Testis (tissue), 3 donors: Measurements from ENCODE around the gene DBP. TPM values are rescaled to one million over a fixed set of nuclear protein-coding genes. Genes with fewer than 3 reads are reported as not detected.
"Not testable (repeated sequence)": the region's sequence is repeated elsewhere in the genome, so short reads cannot be mapped to it uniquely, and the experiment has no call there.

ENCODE experiments used
- DNase-seq: peaks from one replicate; pipeline ENCODE4 v3.0.0-alpha.2; 2019
- H3K27ac ChIP-seq, 2 donors: fragments of 200-600 bp; sonication (generic); one replicate each; pipeline ENCODE4 v1.5.1; 2019
- H3K27me3 ChIP-seq: fragments of 200-600 bp; sonication (generic); one replicate; pipeline ENCODE4 v1.5.1; 2019
- H3K36me3 ChIP-seq: fragments of 200-600 bp; sonication (generic); one replicate; pipeline ENCODE4 v1.5.1; 2017; ENCODE audit warnings: low read depth; ENCODE audit errors: missing control alignments
- H3K4me1 ChIP-seq: fragments of 200-600 bp; sonication (generic); one replicate; pipeline ENCODE4 v1.5.1; 2019
- H3K4me3 ChIP-seq, 2 donors: fragments of 200-600 bp; sonication (generic); one replicate each; pipeline ENCODE4 v1.5.1; 2017 to 2019
- H3K9me3 ChIP-seq: fragments of 200-600 bp; sonication (generic); one replicate; pipeline ENCODE4 v1.5.1; 2017
- POLR2A ChIP-seq: fragments of 450-650 bp; IDR thresholded peaks from one replicate; pipeline ENCODE4 v1.6.1; 2017; ENCODE audit warnings: antibody characterized with exemption, mild to moderate bottlenecking, moderate library complexity
- WGBS, 2 donors: methylation state at CpG; one replicate each; pipeline ENCODE4 v1.1.5; 2018; 5-methylcytosine and 5-hydroxymethylcytosine counted together
- intact Hi-C: fragments of 100-400 bp; cut with DNase I; formaldehyde crosslinking; loops from one replicate; pipeline ENCODE4 v1.15.1; 2023; ENCODE audit warnings: low total_unique reads
- polyA plus RNA-seq: library from polyadenylated mRNA; stranded (reverse); fragments of 350-450 nt; fragmentation: Illumina TruSeq; extraction: RNeasy Lipid Tissue Mini Kit (QIAGEN cat#74804); gene quantifications from one replicate; pipeline ENCODE4 v1.2.3, GENCODE V29; 2014; ENCODE audit warnings: low read depth, low replicate concordance; ENCODE audit not compliant: insufficient read depth
- total RNA-seq, 2 donors: library from RNA; depleted of rRNA; stranded (reverse); fragments of >200 nt; gene quantifications; one replicate each; pipeline ENCODE4 v1.2.3, GENCODE V29; 2016
- TF ChIP-seq, protein P1 (sequence below), 3 experiments: fragments of 450-650 bp in 2 of 3; fragments of 200-600 bp in 1 of 3; sonication (generic) in 1 of 3; IDR thresholded peaks; one replicate each; pipeline ENCODE4 v1.5.1; 2016 to 2019; ENCODE audit warnings: antibody characterized with exemption in 3 of 3, mild to moderate bottlenecking in 2 of 3, moderate library complexity in 1 of 3

Gene DBP
- total and polyA plus RNA-seq, 3 donors from 2014 or later, result 30.4 to 51.0 (median 48.9) TPM

DNA sequence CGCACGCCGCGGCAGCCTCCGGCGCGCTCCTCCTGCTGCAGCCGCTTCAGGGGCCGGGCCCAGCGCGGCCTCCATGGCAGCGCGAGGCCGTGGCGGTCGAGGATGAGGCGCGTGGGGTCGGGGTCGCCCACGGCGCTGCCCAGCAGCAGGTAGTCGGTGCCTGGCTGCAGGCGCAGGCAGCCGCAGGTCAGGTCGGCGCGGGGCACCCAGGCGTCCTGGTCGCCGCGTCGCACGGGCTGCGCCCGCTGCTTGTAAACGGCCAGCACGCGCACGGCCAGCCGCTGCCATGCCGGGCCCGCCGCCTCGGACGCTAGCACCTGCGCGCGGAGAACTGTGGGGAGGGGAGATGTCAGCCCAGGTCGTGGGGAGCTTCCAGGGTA lies 24.5 kb upstream of the DBP start:
- no peaks in the 10 kb centered on the region for H3K36me3 ChIP-seq
- H3K4me1 ChIP-seq, result peaks cover 4% of the 10 kb centered on the region
- DNase-seq, result no peak
- 20 to 77% methylated on average over 1 to 50 of the region's 50 CpGs for WGBS, 2 donors
- TF ChIP-seq POLR2A, result no peak
- TF ChIP-seq, protein P1, sequence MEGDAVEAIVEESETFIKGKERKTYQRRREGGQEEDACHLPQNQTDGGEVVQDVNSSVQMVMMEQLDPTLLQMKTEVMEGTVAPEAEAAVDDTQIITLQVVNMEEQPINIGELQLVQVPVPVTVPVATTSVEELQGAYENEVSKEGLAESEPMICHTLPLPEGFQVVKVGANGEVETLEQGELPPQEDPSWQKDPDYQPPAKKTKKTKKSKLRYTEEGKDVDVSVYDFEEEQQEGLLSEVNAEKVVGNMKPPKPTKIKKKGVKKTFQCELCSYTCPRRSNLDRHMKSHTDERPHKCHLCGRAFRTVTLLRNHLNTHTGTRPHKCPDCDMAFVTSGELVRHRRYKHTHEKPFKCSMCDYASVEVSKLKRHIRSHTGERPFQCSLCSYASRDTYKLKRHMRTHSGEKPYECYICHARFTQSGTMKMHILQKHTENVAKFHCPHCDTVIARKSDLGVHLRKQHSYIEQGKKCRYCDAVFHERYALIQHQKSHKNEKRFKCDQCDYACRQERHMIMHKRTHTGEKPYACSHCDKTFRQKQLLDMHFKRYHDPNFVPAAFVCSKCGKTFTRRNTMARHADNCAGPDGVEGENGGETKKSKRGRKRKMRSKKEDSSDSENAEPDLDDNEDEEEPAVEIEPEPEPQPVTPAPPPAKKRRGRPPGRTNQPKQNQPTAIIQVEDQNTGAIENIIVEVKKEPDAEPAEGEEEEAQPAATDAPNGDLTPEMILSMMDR (IDR thresholded peaks at IDR 0.05), result no peak
- intact Hi-C loops, result no loop called here
- no peaks in the 10 kb centered on the region for H3K27me3 ChIP-seq
- H3K4me3 ChIP-seq, result peak overlapping the region; percentile 49 to 53
- H3K27ac ChIP-seq, result peak overlapping the region; percentile 39 to 60
- no peaks in the 10 kb centered on the region for H3K9me3 ChIP-seq

DNA sequence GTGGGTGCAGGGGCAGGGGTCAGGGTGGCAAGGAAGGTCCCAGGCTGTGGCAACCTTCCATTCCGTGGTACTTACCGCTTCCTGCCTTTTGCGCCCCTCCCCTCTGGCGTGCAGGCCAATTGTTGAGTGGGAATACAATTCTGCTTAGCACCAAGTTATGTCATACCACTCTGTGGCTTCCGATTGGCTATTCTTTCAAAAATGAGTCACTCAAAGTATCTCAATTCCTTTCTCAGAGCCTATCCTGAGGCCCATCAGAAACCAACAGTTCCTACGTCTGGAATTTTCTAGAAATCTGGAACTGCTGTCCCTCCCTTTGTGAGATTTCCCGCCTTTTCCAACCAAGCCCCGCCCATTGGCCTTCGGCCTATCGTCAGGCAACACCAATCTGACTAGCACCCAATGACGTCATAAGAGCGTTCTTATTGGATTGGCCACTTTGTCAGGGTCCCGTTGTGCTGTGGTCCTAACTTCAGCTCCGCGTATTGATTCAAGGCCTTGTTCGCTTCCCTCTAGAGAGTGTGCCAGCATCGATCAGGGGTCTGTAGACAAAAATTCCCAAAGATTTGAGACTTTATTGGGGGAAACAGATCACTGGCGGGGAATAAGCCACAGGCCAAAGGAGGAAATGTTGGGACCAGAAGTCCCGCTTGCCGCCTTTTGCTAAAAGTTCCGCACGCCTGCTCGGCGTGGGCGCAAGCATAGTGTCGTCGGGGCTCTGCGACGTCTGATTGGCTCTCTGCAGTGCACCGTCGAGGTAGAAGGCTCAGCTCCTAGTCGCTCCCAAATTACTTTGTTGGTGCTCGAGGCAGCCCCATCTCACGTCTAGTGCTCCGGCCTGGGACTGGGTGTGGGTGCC lies 23.9 kb upstream of the DBP start:
- Histone ChIP-seq H3K4me3 (peak overlapping the region; percentile 49 to 53), H3K9me3 (no peaks in the 10 kb centered on the region), H3K27me3 (no peaks in the 10 kb centered on the region), H3K36me3 (no peaks in the 10 kb centered on the region), H3K4me1 (peaks cover 4% of the 10 kb centered on the region), H3K27ac (peak overlapping the region; percentile 39 to 60)
- TF ChIP-seq POLR2A, result no peak
- TF ChIP-seq, protein P1 (IDR thresholded peaks at IDR 0.05), result no peak
- intact Hi-C loops, result no loop called here
- WGBS, 2 donors, result 43 to 56% methylated on average over 28 to 35 of the region's 35 CpGs
- peak; percentile 92 for DNase-seq

DNA sequence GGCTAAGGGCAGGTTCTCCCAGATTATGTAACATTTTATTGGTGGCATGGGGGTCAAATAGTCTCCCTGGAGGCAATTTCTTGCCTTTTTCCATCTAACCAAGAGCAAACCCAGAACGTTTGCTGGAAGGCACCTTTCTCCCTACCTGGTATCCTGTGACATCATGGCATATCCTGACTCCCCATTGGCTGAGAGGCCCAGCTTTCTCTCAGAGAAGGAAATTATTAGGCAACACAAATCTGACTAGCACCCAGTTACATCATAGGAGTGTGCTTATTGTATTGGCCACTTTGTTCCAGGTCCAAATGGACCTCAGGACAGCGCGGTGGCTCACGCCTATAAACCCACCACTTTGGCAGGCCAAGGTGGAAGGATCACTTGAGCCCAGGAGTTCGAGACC lies 22.6 kb upstream of the DBP start:
- no peaks in the 10 kb centered on the region for H3K36me3 ChIP-seq
- no peaks in the 10 kb centered on the region for H3K27me3 ChIP-seq
- no peak for TF ChIP-seq POLR2A
- TF ChIP-seq, protein P1 (IDR thresholded peaks at IDR 0.05), result no peak
- no peaks in the 10 kb centered on the region for H3K9me3 ChIP-seq
- intact Hi-C loops, result no loop called here
- no peak for DNase-seq
- no peak overlapping the region for H3K27ac ChIP-seq
- no peak overlapping the region for H3K4me3 ChIP-seq
- 55 to 77% methylated on average over 2 to 5 of the region's 5 CpGs for WGBS, 2 donors
- H3K4me1 ChIP-seq, result peaks cover 4% of the 10 kb centered on the region

DNA sequence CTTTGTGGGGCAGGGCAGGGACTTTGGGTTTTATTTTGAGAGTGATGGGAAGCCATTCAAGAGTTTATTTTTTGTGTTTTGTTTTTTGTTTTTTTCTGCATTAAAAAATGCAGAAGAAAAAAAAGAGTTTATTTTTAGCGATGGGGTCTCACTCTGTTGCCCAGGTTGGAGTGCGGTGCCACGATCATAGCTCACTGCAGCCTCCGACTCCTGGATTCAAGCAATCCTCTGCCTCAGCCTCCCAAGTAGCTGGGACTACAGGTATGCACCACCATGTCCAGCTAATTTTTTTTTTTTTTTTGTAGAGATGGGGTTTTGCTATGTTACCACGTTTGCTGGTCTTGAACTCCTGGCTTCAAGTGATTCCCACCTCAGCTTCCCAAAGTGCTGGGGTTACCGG lies 21.3 kb upstream of the DBP start:
- no peaks in the 10 kb centered on the region for H3K27me3 ChIP-seq
- 88 to 98% methylated on average over 6 of the region's 6 CpGs for WGBS, 2 donors
- TF ChIP-seq, protein P1 (IDR thresholded peaks at IDR 0.05), result no peak
- TF ChIP-seq POLR2A, result no peak

DNA sequence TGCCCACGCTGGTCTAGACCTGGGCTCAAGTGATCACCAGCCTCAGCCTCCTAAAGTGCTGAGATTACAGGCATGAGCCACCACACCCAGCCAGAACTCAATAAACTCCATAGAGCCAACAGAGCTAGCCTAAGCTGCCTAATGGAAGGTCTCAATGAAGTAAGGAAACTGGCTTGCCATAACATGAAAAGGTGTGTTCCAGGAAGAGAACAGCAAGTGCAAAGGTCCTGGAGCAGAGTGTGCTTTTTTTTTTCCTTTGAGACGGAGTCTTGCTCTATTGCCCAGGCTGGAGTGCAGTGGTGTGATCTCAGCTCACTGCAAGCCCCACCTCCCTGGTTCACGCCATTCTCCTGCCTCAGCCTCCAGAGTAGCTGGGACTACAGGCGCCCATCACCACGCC lies 20.6 kb upstream of the DBP start:
- intact Hi-C loops, result not testable (repeated sequence)

More for the DNA sequence above, 21.3 kb upstream of the DBP start:
- DNase-seq, result no peak
- peaks cover 4% of the 10 kb centered on the region for H3K4me1 ChIP-seq
- H3K36me3 ChIP-seq, result no peaks in the 10 kb centered on the region
- H3K9me3 ChIP-seq, result no peaks in the 10 kb centered on the region
- no peak overlapping the region for H3K27ac ChIP-seq
- intact Hi-C loops, result no loop called here
- H3K4me3 ChIP-seq, result no peak overlapping the region

More for the DNA sequence above, 20.6 kb upstream of the DBP start:
- H3K9me3 ChIP-seq, H3K4me1 ChIP-seq, H3K27me3 ChIP-seq, H3K27ac ChIP-seq, DNase-seq, H3K4me3 ChIP-seq, H3K36me3 ChIP-seq: not testable (repeated sequence)
- WGBS, 2 donors, result 91 to 96% methylated on average over 5 of the region's 5 CpGs
